Peyer's patch (tissue), 4 donors: ENCODE results near the gene GOLT1A. TPM values are rescaled to one million over a fixed set of nuclear protein-coding genes. Genes with fewer than 3 reads are reported as not detected.

Source experiments
- DNase-seq, 3 donors: peaks; one replicate each; pipeline ENCODE4 v3.0.0-alpha.2; 2017 to 2019
- H3K27ac ChIP-seq, 4 donors: fragments of 200-600 bp; sonication (generic); one replicate each; pipeline ENCODE4 v1.5.1; 2016 to 2019
- H3K27me3 ChIP-seq, 2 donors: fragments of 200-600 bp; sonication (generic); one replicate each; pipeline ENCODE4 v1.5.1; 2019
- H3K36me3 ChIP-seq, 3 donors: fragments of 200-600 bp; sonication (generic); one replicate each; pipeline ENCODE4 v1.5.1; 2016 to 2019
- H3K4me1 ChIP-seq, 4 donors: fragments of 200-600 bp; sonication (generic); one replicate each; pipeline ENCODE4 v1.5.1; 2016 to 2019
- H3K4me3 ChIP-seq, 4 donors: fragments of 200-600 bp; sonication (generic); 1 replicate in 3 of 4; 2 replicates in 1 of 4; pipeline ENCODE4 v1.5.1; 2016 to 2019; ENCODE audit warnings: mild to moderate bottlenecking in 1 of 4
- H3K9me3 ChIP-seq, 4 donors: fragments of 200-600 bp; sonication (generic); one replicate each; pipeline ENCODE4 v1.5.1; 2016 to 2019; ENCODE audit warnings: mild to moderate bottlenecking in 1 of 4
- POLR2A ChIP-seq, 2 donors: fragments of 450-650 bp; IDR thresholded peaks; one replicate each; pipeline ENCODE4 v1.5.1; 2017; ENCODE audit warnings: antibody characterized with exemption in 2 of 2, mild to moderate bottlenecking in 2 of 2, moderate library complexity in 2 of 2
- total RNA-seq, 4 donors: library from RNA; depleted of rRNA; stranded (reverse); fragments of >200 nt; gene quantifications; one replicate each; pipeline ENCODE4 v1.1.0, GENCODE V29; 2016
- TF ChIP-seq, protein P1 (sequence below), 6 experiments: fragments of 450-650 bp in 4 of 6; fragments of 200-600 bp in 2 of 6; sonication (generic) in 1 of 6; IDR thresholded peaks; one replicate each; pipeline ENCODE4 v1.5.1; 2017 to 2019; ENCODE audit warnings: antibody characterized with exemption in 6 of 6, mild to moderate bottlenecking in 3 of 6, moderate library complexity in 1 of 6

The GOLT1A gene
- total RNA-seq, 4 donors from 2014 or later, result 11.6 to 101 (median 69.1) TPM

DNA sequence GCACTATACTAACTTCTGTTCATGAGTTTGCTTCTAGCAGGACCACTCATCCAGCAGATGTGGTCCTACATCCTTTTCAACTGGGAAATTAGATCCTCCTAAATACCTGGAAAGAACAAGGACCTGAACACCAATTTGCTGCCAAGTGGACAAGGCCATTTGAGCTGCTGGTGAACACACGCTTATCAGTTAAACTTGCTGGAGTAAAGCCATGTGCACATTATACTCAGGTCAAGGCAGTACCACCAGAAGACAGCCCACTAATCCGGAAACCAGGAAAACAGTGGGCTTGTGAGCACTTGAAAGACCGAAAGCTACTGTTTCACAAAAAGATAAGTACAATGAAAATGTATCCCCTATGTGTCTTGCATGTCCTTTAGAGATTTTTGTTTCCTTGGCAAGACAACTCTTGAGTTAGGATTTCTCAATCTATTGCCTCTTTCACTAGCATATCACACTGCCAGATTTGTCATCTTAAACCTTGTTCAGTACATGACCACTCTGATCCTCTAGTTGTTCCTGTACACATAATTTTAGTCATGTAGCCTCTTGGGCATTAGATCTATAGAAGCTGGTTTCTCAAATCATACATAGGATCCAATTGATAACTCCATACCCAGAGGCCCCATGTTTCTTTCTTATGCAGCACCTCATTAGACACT, 43.2 kb downstream of the GOLT1A start:
- TF ChIP-seq, protein P1, sequence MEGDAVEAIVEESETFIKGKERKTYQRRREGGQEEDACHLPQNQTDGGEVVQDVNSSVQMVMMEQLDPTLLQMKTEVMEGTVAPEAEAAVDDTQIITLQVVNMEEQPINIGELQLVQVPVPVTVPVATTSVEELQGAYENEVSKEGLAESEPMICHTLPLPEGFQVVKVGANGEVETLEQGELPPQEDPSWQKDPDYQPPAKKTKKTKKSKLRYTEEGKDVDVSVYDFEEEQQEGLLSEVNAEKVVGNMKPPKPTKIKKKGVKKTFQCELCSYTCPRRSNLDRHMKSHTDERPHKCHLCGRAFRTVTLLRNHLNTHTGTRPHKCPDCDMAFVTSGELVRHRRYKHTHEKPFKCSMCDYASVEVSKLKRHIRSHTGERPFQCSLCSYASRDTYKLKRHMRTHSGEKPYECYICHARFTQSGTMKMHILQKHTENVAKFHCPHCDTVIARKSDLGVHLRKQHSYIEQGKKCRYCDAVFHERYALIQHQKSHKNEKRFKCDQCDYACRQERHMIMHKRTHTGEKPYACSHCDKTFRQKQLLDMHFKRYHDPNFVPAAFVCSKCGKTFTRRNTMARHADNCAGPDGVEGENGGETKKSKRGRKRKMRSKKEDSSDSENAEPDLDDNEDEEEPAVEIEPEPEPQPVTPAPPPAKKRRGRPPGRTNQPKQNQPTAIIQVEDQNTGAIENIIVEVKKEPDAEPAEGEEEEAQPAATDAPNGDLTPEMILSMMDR (IDR thresholded peaks at IDR 0.05), result no peak
- TF ChIP-seq POLR2A (IDR thresholded peaks at IDR 0.05), result no peak
- peaks cover 0 to 11% (median 5%) of the 10 kb centered on the region in 4 donors for H3K9me3 ChIP-seq
- no peaks in the 10 kb centered on the region for H3K36me3 ChIP-seq
- H3K4me3 ChIP-seq, result no peak overlapping the region
- no peak overlapping the region for H3K27ac ChIP-seq
- no peak for DNase-seq
- H3K27me3 ChIP-seq, result no peaks in the 10 kb centered on the region
- H3K4me1 ChIP-seq, result no peaks in the 10 kb centered on the region

DNA sequence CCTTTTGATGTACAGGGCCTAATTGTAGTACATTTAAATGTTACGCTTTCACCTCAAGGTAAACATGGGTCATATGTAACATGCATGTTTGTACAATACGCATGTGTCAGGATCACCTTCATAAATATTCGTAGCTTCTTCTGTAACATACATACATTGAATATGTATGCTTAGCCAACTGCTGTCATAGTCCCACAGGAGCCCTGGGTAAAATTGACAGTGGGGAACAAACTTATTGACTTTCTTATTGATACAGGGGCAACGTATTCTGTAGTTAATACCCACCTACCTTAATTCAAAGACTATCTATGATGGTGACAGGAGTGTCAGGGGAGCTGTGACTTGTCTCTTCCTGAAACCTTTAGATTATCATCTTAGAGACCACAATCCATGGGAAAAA, 43.9 kb downstream of the GOLT1A start:
- Histone ChIP-seq H3K4me1 (no peaks in the 10 kb centered on the region), H3K27ac (no peak overlapping the region), H3K4me3 (no peak overlapping the region), H3K27me3 (no peaks in the 10 kb centered on the region), H3K9me3 (peaks cover 0 to 11% (median 5%) of the 10 kb centered on the region in 4 donors), H3K36me3 (no peaks in the 10 kb centered on the region)
- no peak for TF ChIP-seq POLR2A (IDR thresholded peaks at IDR 0.05)
- TF ChIP-seq, protein P1 (IDR thresholded peaks at IDR 0.05), result no peak
- DNase-seq, result no peak

DNA sequence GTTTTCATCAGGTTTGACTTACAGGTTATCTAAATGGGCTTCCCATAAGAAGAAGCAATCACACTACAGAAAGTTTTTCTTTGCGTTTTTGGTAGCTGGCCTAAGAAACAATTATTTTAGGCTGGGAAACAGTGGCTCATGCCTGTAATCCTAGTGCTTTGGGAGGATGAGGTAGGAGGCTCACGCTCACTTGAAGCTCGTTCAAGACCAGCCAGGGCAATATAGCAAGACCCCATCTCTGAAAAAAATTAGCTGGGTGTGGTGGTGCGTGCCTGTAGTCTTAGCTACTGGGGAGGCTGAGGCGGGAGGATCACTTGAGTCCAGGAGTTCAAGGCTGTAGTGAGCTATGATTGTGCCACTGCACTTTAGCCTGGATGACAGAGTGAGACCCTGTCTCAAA, 46.1 kb downstream of the GOLT1A start:
- Histone ChIP-seq H3K36me3 (no peaks in the 10 kb centered on the region), H3K4me1 (no peaks in the 10 kb centered on the region), H3K27ac (no peak overlapping the region), H3K27me3 (no peaks in the 10 kb centered on the region), H3K9me3 (peaks cover 0 to 11% (median 5%) of the 10 kb centered on the region in 4 donors), H3K4me3 (no peak overlapping the region)
- TF ChIP-seq POLR2A (IDR thresholded peaks at IDR 0.05), result no peak
- TF ChIP-seq, protein P1 (IDR thresholded peaks at IDR 0.05), result no peak
- no peak for DNase-seq

DNA sequence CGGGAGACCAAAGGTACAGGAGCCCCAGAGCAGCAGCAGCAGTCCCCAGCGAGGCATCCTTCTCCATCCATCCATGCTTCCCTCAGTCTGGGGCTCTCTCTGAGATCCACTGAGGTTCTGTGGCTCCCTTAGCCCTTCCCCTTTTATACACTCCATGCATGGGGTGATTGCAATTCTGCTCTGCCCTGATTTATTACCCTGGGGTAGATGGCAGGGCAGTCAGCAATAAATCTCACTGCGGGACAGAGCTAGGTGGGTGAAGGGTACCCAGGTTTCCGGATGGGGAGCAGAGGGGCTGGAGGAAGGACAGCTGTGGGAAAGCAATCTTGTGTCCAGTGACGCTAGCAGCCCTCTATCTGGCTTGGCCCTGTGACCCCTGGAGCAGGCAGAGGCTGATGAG, 47.6 kb downstream of the GOLT1A start, which contains the start of gene REN:
Gene REN, minus strand, starts transcription at position 119 of the 400 bp plus-strand sequence. Its CDS starts 44 bp downstream, at position 75.
- Histone ChIP-seq H3K4me3 (no peak within 1 kb of the TSS), H3K27me3 (no peaks in the 10 kb centered on the region), H3K36me3 (no peaks in the 10 kb centered on the region), H3K9me3 (peaks cover 0 to 11% (median 2%) of the 10 kb centered on the region in 4 donors), H3K27ac (no peak within 1 kb of the TSS), H3K4me1 (no peaks in the 10 kb centered on the region)
- DNase-seq, result no peak
- TF ChIP-seq POLR2A (IDR thresholded peaks at IDR 0.05), result no peak
- TF ChIP-seq, protein P1 (IDR thresholded peaks at IDR 0.05), result no peak

DNA sequence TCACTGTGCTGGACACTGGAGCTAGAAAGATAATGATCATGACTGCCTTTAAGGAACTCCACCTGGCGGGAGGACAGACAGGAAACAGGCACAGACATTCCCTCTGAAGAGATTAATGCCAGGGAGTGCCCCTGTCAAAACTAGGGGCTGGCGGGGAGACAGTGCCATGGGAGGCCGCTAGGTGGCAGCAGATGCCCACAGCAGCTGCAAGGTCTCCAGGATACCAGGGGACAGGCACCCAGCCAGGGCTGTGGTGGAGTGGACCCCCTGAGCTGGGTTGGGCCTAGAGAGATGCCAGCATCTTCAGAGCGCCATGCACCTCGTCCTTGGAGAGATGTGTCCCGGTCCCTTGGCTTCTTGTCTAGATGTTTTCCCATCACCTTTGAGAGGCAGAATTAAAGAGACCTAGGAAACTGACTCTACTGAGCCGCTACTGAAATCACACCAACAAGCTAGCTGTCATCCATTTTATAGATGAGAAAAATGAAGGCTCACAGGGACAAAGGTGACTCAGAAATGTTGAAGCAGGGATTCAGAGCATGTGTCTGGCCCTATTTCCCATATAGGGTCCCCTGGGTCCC, 51.2 kb downstream of the GOLT1A start:
- Histone ChIP-seq H3K27ac (no peak overlapping the region), H3K36me3 (no peaks in the 10 kb centered on the region), H3K4me3 (no peak overlapping the region), H3K4me1 (no peaks in the 10 kb centered on the region), H3K9me3 (peaks cover 0 to 5% (median 0%) of the 10 kb centered on the region in 4 donors), H3K27me3 (no peaks in the 10 kb centered on the region)
- peak; percentile 59 to 91 (median 88) for DNase-seq
- no peak for TF ChIP-seq POLR2A (IDR thresholded peaks at IDR 0.05)
- TF ChIP-seq, protein P1 (IDR thresholded peaks at IDR 0.05), result peak; percentile 84 to 99 (median 98)
